Upper lobe of right lung (tissue), 1 donor: ENCODE measurements around the gene BACE1. TPM values are rescaled to one million over a fixed set of nuclear protein-coding genes. Genes with fewer than 3 reads are reported as not detected.

ENCODE experiments used
- ATAC-seq: fragments of 200-7000 bp; cut with Tn5 transposase; one replicate; pipeline ENCODE4 v1.9.1; 2020; ENCODE audit warnings: mild to moderate bottlenecking, moderate library complexity
- DNase-seq: peaks from one replicate; pipeline ENCODE4 v3.0.0-alpha.2; 2020
- H3K27ac ChIP-seq: fragments of 200-600 bp; one replicate; pipeline ENCODE4 v1.8.0; 2022
- H3K27me3 ChIP-seq: fragments of 200-600 bp; one replicate; pipeline ENCODE4 v1.8.0; 2022; ENCODE audit warnings: mild to moderate bottlenecking
- H3K36me3 ChIP-seq: fragments of 200-600 bp; one replicate; pipeline ENCODE4 v1.8.0; 2022
- H3K4me1 ChIP-seq: fragments of 200-600 bp; one replicate; pipeline ENCODE4 v1.8.0; 2022
- H3K4me3 ChIP-seq: fragments of 200-600 bp; one replicate; pipeline ENCODE4 v1.8.0; 2022; ENCODE audit warnings: mild to moderate bottlenecking
- H3K9me3 ChIP-seq: fragments of 200-600 bp; one replicate; pipeline ENCODE4 v1.8.0; 2022
- CTCF ChIP-seq: fragments of 200-600 bp; IDR thresholded peaks from one replicate; pipeline ENCODE4 v1.8.0; 2022; ENCODE audit warnings: antibody characterized with exemption
- intact Hi-C: fragments of 100-400 bp; cut with DNase I; formaldehyde crosslinking; loops from one replicate; pipeline ENCODE4 v1.11.0; 2022
- total RNA-seq: library from RNA; stranded (reverse); fragmentation: NEBNext Ultra II Directional; extraction: Animal tissue kit (Norgen Biotek cat#: 25700); gene quantifications from one replicate; pipeline ENCODE4 v1.2.1, GENCODE V29; 2021
- donor health status: DM: no; HTN: yes; CAD: no; lungs with severe emphysema.

Gene BACE1
- total RNA-seq, 1 donor from 2014 or later = 28.9 TPM

GRCh38 chr11:117314840-117315239 is 1.2 kb downstream of the BACE1 start:
- intact Hi-C loops = no loop called here
- no peaks in the 10 kb centered on the region for H3K9me3 ChIP-seq
- no peak overlapping the region for H3K27ac ChIP-seq
- DNase-seq (no peak), ATAC-seq (peak; percentile 6)
- H3K4me3 ChIP-seq = peak overlapping the region; percentile 86
- TF ChIP-seq CTCF = no peak
- peaks cover 24% of the 10 kb centered on the region for H3K4me1 ChIP-seq
- no peaks in the 10 kb centered on the region for H3K27me3 ChIP-seq
- H3K36me3 ChIP-seq = no peaks in the 10 kb centered on the region

GRCh38 chr11:117313828-117314768 is 2.0 kb downstream of the BACE1 start:
- ATAC-seq = no peak
- Histone ChIP-seq H3K9me3 (no peaks in the 10 kb centered on the region), H3K27ac (no peak overlapping the region), H3K4me1 (peaks cover 24% of the 10 kb centered on the region), H3K27me3 (no peaks in the 10 kb centered on the region), H3K4me3 (no peak overlapping the region), H3K36me3 (no peaks in the 10 kb centered on the region)
- intact Hi-C loops = no loop called here
- DNase-seq = no peak
- TF ChIP-seq CTCF = no peak

GRCh38 chr11:117313091-117313490 is 3.0 kb downstream of the BACE1 start:
- TF ChIP-seq CTCF = no peak
- ATAC-seq (peak; percentile 52), DNase-seq (no peak)
- intact Hi-C loops = no loop called here
- no peaks in the 10 kb centered on the region for H3K36me3 ChIP-seq
- H3K4me1 ChIP-seq = peaks cover 24% of the 10 kb centered on the region
- no peaks in the 10 kb centered on the region for H3K9me3 ChIP-seq
- H3K27ac ChIP-seq = no peak overlapping the region
- no peak overlapping the region for H3K4me3 ChIP-seq
- H3K27me3 ChIP-seq = no peaks in the 10 kb centered on the region

GRCh38 chr11:117309310-117309709 is 6.7 kb downstream of the BACE1 start:
- Histone ChIP-seq H3K4me3 (no peak overlapping the region), H3K4me1 (peaks cover 7% of the 10 kb centered on the region), H3K9me3 (no peaks in the 10 kb centered on the region), H3K36me3 (no peaks in the 10 kb centered on the region), H3K27me3 (no peaks in the 10 kb centered on the region), H3K27ac (no peak overlapping the region)
- ATAC-seq (no peak), DNase-seq (no peak)
- no peak for TF ChIP-seq CTCF
- intact Hi-C loops = no loop called here

- no peak for TF ChIP-seq CTCF
- intact Hi-C loops = no loop called here
- Histone ChIP-seq H3K27me3 (no peaks in the 10 kb centered on the region), H3K27ac (no peak overlapping the region), H3K9me3 (no peaks in the 10 kb centered on the region), H3K4me3 (no peak overlapping the region), H3K4me1 (no peaks in the 10 kb centered on the region), H3K36me3 (no peaks in the 10 kb centered on the region)
- DNase-seq = no peak
- no peak for ATAC-seq
These were observed 10.9 kb downstream of the BACE1 start for GRCh38 chr11:117305145-117305544.
